ENCODE measurements around the gene LAMA3.

The LAMA3 gene

DNA sequence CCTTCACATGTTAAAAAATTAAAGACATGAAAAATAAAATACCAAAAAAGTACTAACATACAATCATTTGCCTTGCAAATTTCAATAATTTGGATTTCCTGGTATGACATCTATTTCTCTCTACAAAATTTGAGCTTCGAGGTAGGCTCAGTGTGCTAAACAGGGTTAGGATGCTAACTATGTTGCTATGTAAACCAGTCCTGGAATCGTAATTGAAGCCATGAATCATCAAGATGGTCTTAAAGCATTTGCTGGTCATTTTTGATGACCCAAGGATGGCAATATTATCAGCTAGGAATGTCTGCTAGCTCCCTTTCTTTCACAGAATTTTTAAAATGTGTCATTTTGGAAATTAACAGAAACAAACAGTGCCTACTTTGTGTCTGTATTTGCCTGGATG is 217.4 kb downstream of the LAMA3 start:
- POLR2A ChIA-PET, result no interaction called here

DNA sequence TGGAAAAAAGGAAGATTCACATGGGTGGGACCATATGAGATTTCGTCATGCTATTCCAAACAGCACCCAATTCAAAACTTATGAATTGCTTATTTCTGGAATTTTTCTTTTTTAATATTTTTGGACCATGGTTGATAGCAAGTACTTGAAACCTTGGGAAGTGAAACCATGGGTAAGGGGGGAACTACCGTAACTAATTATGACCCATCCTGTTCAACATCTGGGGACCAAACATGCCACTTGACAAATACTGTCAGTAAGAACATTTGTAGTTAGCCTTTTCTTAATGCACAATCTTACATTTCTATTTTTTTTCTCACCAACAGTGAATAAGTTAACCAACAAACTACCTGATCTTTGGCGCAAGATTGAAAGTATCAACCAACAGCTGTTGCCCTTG is 219.6 kb downstream of the LAMA3 start:
- POLR2A ChIA-PET, result no interaction called here
- H3K36me3 ChIP-seq (ENCODE audit: control insufficient read depth in 2 of 2, insufficient read depth in 1 of 2, low read length in 2 of 2), result peaks cover 18 to 67% of the 10 kb centered on the region in 2 experiments
- TF ChIP-seq ZNF837 (tag by site-specific recombination; IDR thresholded peaks at IDR 0.05) (no peak), ZNF76 (tag by site-specific recombination; IDR thresholded peaks at IDR 0.05; ENCODE audit: borderline replicate concordance, low read depth) (no peak), ZNF549 (tag by site-specific recombination; IDR thresholded peaks at IDR 0.05) (no peak), ZNF10 (tag by site-specific recombination; IDR thresholded peaks at IDR 0.05) (no peak), ZNF274 (IDR thresholded peaks at IDR 0.05; ENCODE audit: low read length) (no peak), ZNF274 (tag by site-specific recombination; IDR thresholded peaks at IDR 0.05; ENCODE audit: borderline replicate concordance) (no peak)

More for the DNA sequence above, 217.4 kb downstream of the LAMA3 start:
- CTCF ChIA-PET, result interaction anchor here (0.7 to 8.6 kb wide), 3 partner anchors 12 to 170 kb away, joined by 3 to 56 read pairs (median 3); no protein-coding TSS in a partner anchor
- Histone ChIP-seq H3K9me3 (ENCODE audit: control insufficient read depth, insufficient read depth, low read depth, low read length) (no peaks in the 10 kb centered on the region), H3K36me3 (ENCODE audit: control insufficient read depth in 2 of 2, insufficient read depth in 1 of 2, low read length in 2 of 2) (peaks cover 17 to 60% of the 10 kb centered on the region in 2 experiments), H3K4me1 (ENCODE audit: control insufficient read depth, insufficient read depth, low read length) (no peaks in the 10 kb centered on the region), H3K4me3 (ENCODE audit: low read depth, low read length) (no peak overlapping the region), H3K27ac (ENCODE audit: extremely low read depth, low read depth, low read length) (no peak overlapping the region)
- TF ChIP-seq, protein P1, sequence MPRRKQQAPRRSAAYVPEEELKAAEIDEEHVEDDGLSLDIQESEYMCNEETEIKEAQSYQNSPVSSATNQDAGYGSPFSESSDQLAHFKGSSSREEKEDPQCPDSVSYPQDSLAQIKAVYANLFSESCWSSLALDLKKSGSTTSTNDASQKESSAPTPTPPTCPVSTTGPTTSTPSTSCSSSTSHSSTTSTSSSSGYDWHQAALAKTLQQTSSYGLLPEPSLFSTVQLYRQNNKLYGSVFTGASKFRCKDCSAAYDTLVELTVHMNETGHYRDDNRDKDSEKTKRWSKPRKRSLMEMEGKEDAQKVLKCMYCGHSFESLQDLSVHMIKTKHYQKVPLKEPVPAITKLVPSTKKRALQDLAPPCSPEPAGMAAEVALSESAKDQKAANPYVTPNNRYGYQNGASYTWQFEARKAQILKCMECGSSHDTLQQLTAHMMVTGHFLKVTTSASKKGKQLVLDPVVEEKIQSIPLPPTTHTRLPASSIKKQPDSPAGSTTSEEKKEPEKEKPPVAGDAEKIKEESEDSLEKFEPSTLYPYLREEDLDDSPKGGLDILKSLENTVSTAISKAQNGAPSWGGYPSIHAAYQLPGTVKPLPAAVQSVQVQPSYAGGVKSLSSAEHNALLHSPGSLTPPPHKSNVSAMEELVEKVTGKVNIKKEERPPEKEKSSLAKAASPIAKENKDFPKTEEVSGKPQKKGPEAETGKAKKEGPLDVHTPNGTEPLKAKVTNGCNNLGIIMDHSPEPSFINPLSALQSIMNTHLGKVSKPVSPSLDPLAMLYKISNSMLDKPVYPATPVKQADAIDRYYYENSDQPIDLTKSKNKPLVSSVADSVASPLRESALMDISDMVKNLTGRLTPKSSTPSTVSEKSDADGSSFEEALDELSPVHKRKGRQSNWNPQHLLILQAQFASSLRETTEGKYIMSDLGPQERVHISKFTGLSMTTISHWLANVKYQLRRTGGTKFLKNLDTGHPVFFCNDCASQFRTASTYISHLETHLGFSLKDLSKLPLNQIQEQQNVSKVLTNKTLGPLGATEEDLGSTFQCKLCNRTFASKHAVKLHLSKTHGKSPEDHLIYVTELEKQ (tag by site-specific recombination; IDR thresholded peaks at IDR 0.05; ENCODE audit: borderline replicate concordance), result no peak
- TF ChIP-seq ZNF658 (tag by site-specific recombination; IDR thresholded peaks at IDR 0.05) (no peak), ZNF624 (tag by site-specific recombination; IDR thresholded peaks at IDR 0.05) (no peak), ZNF549 (tag by site-specific recombination; IDR thresholded peaks at IDR 0.05) (no peak), SCRT1 (tag by site-specific recombination; IDR thresholded peaks at IDR 0.05; ENCODE audit: borderline replicate concordance) (no peak), ZNF76 (tag by site-specific recombination; IDR thresholded peaks at IDR 0.05; ENCODE audit: borderline replicate concordance, low read depth) (no peak), ZNF555 (tag by site-specific recombination; conservative IDR thresholded peaks at IDR 0.05) (no peak), ZNF433 (tag by site-specific recombination; IDR thresholded peaks at IDR 0.05; ENCODE audit: low read depth) (no peak), EGR2 (tag by site-specific recombination; IDR thresholded peaks at IDR 0.05; ENCODE audit: low read depth) (no peak)
- TF ChIP-seq, protein P2, sequence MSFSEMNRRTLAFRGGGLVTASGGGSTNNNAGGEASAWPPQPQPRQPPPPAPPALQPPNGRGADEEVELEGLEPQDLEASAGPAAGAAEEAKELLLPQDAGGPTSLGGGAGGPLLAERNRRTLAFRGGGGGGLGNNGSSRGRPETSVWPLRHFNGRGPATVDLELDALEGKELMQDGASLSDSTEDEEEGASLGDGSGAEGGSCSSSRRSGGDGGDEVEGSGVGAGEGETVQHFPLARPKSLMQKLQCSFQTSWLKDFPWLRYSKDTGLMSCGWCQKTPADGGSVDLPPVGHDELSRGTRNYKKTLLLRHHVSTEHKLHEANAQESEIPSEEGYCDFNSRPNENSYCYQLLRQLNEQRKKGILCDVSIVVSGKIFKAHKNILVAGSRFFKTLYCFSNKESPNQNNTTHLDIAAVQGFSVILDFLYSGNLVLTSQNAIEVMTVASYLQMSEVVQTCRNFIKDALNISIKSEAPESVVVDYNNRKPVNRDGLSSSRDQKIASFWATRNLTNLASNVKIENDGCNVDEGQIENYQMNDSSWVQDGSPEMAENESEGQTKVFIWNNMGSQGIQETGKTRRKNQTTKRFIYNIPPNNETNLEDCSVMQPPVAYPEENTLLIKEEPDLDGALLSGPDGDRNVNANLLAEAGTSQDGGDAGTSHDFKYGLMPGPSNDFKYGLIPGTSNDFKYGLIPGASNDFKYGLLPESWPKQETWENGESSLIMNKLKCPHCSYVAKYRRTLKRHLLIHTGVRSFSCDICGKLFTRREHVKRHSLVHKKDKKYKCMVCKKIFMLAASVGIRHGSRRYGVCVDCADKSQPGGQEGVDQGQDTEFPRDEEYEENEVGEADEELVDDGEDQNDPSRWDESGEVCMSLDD (tag by site-specific recombination; IDR thresholded peaks at IDR 0.05), result no peak
- TF ChIP-seq, protein P3, sequence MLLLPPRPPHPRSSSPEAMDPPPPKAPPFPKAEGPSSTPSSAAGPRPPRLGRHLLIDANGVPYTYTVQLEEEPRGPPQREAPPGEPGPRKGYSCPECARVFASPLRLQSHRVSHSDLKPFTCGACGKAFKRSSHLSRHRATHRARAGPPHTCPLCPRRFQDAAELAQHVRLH (tag by site-specific recombination; IDR thresholded peaks at IDR 0.05), result no peak
- TF ChIP-seq, protein P4, sequence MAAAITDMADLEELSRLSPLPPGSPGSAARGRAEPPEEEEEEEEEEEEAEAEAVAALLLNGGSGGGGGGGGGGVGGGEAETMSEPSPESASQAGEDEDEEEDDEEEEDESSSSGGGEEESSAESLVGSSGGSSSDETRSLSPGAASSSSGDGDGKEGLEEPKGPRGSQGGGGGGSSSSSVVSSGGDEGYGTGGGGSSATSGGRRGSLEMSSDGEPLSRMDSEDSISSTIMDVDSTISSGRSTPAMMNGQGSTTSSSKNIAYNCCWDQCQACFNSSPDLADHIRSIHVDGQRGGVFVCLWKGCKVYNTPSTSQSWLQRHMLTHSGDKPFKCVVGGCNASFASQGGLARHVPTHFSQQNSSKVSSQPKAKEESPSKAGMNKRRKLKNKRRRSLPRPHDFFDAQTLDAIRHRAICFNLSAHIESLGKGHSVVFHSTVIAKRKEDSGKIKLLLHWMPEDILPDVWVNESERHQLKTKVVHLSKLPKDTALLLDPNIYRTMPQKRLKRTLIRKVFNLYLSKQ (tag by site-specific recombination; IDR thresholded peaks at IDR 0.05; ENCODE audit: borderline replicate concordance), result no peak

More for the DNA sequence above, 219.6 kb downstream of the LAMA3 start:
- Histone ChIP-seq H3K4me1 (ENCODE audit: control insufficient read depth, insufficient read depth, low read length) (no peaks in the 10 kb centered on the region), H3K9me3 (ENCODE audit: control insufficient read depth, insufficient read depth, low read depth, low read length) (no peaks in the 10 kb centered on the region), H3K4me3 (ENCODE audit: low read depth, low read length) (no peak overlapping the region), H3K27ac (ENCODE audit: extremely low read depth, low read depth, low read length) (no peak overlapping the region)
- CTCF ChIA-PET, result interaction anchor here (1.9 to 8.6 kb wide), 2 partner anchors 10 kb away, joined by 22 to 56 read pairs; no protein-coding TSS in a partner anchor
